ENCODE results near the gene DCUN1D3. TPM values are rescaled to one million over a fixed set of nuclear protein-coding genes. Genes with fewer than 3 reads are reported as not detected.

Gene DCUN1D3
- total and polyA plus RNA-seq, 2 donors (not counting 1 experiment from before 2014, with no cell fraction given) = 20.4 to 42.8 TPM

- H3K4me2 ChIP-seq (ENCODE audit: extremely low read depth, insufficient read depth, low read length) = no peak overlapping the region
Observed at GRCh38 chr16:20839504-20839903, 60.7 kb downstream of the DCUN1D3 start.

GRCh38 chr16:20838240-20838639 lies 61.9 kb downstream of the DCUN1D3 start:
- Histone ChIP-seq H3K4me3 (replicated peaks in 1 of 4; ENCODE audit: control extremely low read depth in 1 of 4, insufficient read depth in 1 of 4, low read depth in 3 of 4, low read length in 4 of 4) (no peak overlapping the region), H3K4me1 (ENCODE audit: control insufficient read depth, extremely low read depth, insufficient read depth, low read length) (no peaks in the 10 kb centered on the region), H3K4me2 (ENCODE audit: extremely low read depth, insufficient read depth, low read length) (no peak overlapping the region), H4K20me1 (ENCODE audit: control insufficient read depth, extremely low read depth, insufficient read depth, low read length) (no peaks in the 10 kb centered on the region), H3K27me3 (ENCODE audit: control insufficient read depth, insufficient read depth, low read length) (no peaks in the 10 kb centered on the region), H3K27ac (ENCODE audit: insufficient read depth, low read length) (no peak overlapping the region), H3K9ac (ENCODE audit: insufficient read depth, low read length) (no peak overlapping the region), H3K9me3 (ENCODE audit: control insufficient read depth, insufficient read depth, low read depth, low read length) (no peaks in the 10 kb centered on the region), H3K79me2 (ENCODE audit: control insufficient read depth, insufficient read depth, low read length) (no peaks in the 10 kb centered on the region), H3K36me3 (ENCODE audit: control insufficient read depth, insufficient read depth, low read length) (no peaks in the 10 kb centered on the region), H2AFZ (ENCODE audit: low read length) (no peak overlapping the region)
- no peak for DNase-seq (ENCODE audit: low read depth in 2 of 2)
- TF ChIP-seq EZH2 (IDR thresholded peaks at IDR 0.05; ENCODE audit: low read length, missing control alignments) (no peak), CTCF (conservative IDR thresholded peaks at IDR 0.05 in 1 of 2, IDR thresholded peaks at IDR 0.05 in 1 of 2; ENCODE audit: low read depth in 1 of 2, low read length in 2 of 2) (no peak)

More at GRCh38 chr16:20839504-20839903, 60.7 kb downstream of the DCUN1D3 start:
- Histone ChIP-seq H3K4me1 (ENCODE audit: control insufficient read depth, extremely low read depth, insufficient read depth, low read length) (no peaks in the 10 kb centered on the region), H3K9ac (ENCODE audit: insufficient read depth, low read length) (no peak overlapping the region), H3K27ac (ENCODE audit: insufficient read depth, low read length) (no peak overlapping the region), H4K20me1 (ENCODE audit: control insufficient read depth, extremely low read depth, insufficient read depth, low read length) (no peaks in the 10 kb centered on the region), H3K36me3 (ENCODE audit: control insufficient read depth, insufficient read depth, low read length) (peaks cover 2% of the 10 kb centered on the region), H2AFZ (ENCODE audit: low read length) (no peak overlapping the region), H3K9me3 (ENCODE audit: control insufficient read depth, insufficient read depth, low read depth, low read length) (no peaks in the 10 kb centered on the region), H3K4me3 (replicated peaks in 1 of 4; ENCODE audit: control extremely low read depth in 1 of 4, insufficient read depth in 1 of 4, low read depth in 3 of 4, low read length in 4 of 4) (no peak overlapping the region), H3K79me2 (ENCODE audit: control insufficient read depth, insufficient read depth, low read length) (no peaks in the 10 kb centered on the region), H3K27me3 (ENCODE audit: control insufficient read depth, insufficient read depth, low read length) (no peaks in the 10 kb centered on the region)
- no peak for TF ChIP-seq EZH2 (IDR thresholded peaks at IDR 0.05; ENCODE audit: low read length, missing control alignments)
- no peak for TF ChIP-seq CTCF (conservative IDR thresholded peaks at IDR 0.05 in 1 of 2, IDR thresholded peaks at IDR 0.05 in 1 of 2; ENCODE audit: low read depth in 1 of 2, low read length in 2 of 2)
- DNase-seq (ENCODE audit: low read depth in 2 of 2) = no peak

- no peaks in the 10 kb centered on the region for H4K20me1 ChIP-seq (ENCODE audit: control insufficient read depth, extremely low read depth, insufficient read depth, low read length)
- no peak overlapping the region for H3K9ac ChIP-seq (ENCODE audit: insufficient read depth, low read length)
- H3K27me3 ChIP-seq (ENCODE audit: control insufficient read depth, insufficient read depth, low read length) = no peaks in the 10 kb centered on the region
- H3K9me3 ChIP-seq (ENCODE audit: control insufficient read depth, insufficient read depth, low read depth, low read length) = no peaks in the 10 kb centered on the region
- no peak overlapping the region for H3K27ac ChIP-seq (ENCODE audit: insufficient read depth, low read length)
- TF ChIP-seq CTCF (conservative IDR thresholded peaks at IDR 0.05 in 1 of 2, IDR thresholded peaks at IDR 0.05 in 1 of 2; ENCODE audit: low read depth in 1 of 2, low read length in 2 of 2) = no peak
- no peak for TF ChIP-seq EZH2 (IDR thresholded peaks at IDR 0.05; ENCODE audit: low read length, missing control alignments)
- no peaks in the 10 kb centered on the region for H3K4me1 ChIP-seq (ENCODE audit: control insufficient read depth, extremely low read depth, insufficient read depth, low read length)
- no peak overlapping the region for H3K4me3 ChIP-seq (replicated peaks in 1 of 4; ENCODE audit: control extremely low read depth in 1 of 4, insufficient read depth in 1 of 4, low read depth in 3 of 4, low read length in 4 of 4)
- no peaks in the 10 kb centered on the region for H3K36me3 ChIP-seq (ENCODE audit: control insufficient read depth, insufficient read depth, low read length)
- H3K4me2 ChIP-seq (ENCODE audit: extremely low read depth, insufficient read depth, low read length) = no peak overlapping the region
- no peak overlapping the region for H2AFZ ChIP-seq (ENCODE audit: low read length)
- H3K79me2 ChIP-seq (ENCODE audit: control insufficient read depth, insufficient read depth, low read length) = no peaks in the 10 kb centered on the region
- DNase-seq (ENCODE audit: low read depth in 2 of 2) = no peak
Observed at GRCh38 chr16:20833086-20833485, 67.1 kb downstream of the DCUN1D3 start.

Data from fibroblast of lung (primary cell).